ENCODE measurements around the gene PTPDC1.
"Not testable (repeated sequence)": the region's sequence is repeated elsewhere in the genome, so short reads cannot be mapped to it uniquely, and the experiment has no call there.

PTPDC1 gene

DNA sequence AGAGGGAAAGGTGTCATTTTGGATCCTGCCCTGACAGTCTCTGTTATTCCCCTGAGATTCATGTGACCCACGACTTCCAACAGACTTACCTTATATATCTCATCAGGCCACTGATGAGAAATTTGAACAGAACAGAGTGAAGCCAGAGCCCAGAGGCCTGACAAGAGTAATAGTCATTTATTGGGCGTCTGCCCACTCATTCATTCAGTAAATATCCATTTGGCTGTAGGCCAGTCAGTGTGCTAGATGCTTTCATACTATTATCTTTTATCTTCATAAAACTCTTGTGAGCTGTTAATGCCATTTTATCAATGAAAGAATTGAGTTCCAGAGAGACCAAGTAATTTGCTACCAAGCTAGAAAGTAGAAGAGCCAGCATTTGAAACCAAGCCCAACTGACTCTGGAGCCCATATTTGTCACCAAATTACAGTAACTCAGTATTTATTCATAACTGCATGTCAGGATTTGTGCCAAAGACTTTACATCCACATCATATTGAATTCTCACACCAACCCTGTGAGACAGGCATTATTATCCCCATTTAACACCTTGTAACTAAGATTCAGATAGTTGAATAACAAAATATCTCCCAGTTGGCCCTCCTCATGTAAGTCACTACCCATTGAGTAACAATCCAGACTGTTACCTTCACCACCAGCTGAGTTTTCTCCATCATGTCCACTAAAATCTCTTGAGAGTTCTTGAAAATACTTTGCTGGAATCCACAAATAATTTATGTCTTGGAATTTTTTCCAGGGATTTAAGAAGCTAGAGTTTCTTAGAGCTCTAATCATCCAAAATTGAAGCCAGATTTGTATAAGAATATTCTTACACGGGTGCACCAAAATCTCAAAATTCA is 2.5 kb downstream of the PTPDC1 start:
- DNase-seq (ENCODE audit: low spot score): no peak

DNA sequence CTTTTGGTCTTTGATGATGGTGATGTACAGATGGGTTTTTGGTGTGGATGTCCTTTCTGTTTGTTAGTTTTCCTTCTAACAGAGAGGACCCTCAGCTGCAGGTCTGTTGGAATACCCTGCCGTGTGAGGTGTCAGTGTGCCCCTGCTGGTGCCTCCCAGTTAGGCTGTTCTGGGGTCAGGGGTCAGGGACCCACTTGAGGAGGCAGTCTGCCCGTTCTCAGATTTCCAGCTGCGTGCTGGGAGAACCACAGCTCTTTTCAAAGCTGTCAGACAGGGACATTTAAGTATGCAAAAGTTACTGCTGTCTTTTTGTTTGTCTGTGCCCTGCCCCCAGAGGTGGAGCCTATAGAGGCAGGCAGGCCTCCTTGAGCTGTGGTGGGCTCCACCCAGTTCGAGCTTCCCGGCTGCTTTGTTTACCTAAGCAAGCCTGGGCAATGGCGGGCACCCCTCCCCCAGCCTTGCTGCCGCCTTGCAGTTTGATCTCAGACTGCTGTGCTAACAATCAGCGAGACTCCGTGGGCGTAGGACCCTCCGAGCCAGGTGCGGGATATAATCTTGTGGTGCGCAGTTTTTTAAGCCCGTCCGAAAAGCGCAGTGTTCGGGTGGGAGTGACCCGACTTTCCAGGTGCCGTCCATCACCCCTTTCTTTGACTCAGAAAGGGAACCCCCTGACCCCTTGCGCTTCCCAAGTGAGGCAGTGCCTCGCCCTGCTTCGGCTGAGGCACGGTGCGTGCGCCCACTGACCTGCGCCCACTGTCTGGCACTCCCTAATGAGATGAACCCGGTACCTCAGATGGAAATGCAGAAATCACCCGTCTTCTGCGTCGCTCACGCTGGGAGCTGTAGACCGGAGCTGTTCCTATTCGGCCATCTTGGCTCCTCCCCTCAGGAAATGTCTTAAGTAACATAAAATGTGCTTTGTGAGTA is 10.2 kb downstream of the PTPDC1 start:
- not testable (repeated sequence) for DNase-seq (ENCODE audit: low spot score); FAIRE-seq

More for the DNA sequence above, 2.5 kb downstream of the PTPDC1 start:
- FAIRE-seq: no peak

DNA sequence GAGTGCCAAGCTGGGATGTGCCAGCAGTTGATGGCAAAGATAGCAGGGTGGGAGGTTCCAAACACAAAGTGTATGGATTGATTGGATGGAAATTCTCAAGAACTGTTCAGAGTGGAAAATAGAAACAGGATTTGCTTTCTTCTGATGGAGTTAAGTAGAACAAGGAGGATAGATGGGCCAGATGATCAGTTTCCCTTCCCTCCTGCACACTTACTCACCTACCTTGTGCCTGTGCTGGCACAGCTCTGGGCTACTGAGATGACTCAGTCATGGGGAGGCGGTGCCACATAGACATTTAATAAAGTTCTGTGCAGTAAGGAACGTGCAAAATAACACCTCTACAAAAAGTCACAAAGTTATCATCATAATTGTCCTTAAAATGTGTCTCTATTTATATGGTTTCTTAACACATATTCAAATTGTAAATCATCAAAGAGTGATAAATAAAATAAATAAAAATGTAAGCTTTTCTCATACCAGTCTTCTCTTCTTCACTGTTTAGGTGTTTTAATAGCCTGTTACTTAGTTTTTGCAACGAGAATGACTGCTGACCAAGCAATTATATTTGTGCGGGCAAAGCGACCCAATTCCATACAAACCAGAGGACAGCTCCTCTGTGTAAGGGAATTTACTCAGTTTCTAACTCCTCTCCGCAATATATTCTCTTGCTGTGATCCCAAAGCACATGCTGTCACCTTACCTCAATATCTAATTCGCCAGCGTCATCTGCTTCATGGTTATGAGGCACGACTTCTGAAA is 12.7 kb downstream of the PTPDC1 start:
- peak; percentile 40 for DNase-seq (ENCODE audit: low spot score)

DNA sequence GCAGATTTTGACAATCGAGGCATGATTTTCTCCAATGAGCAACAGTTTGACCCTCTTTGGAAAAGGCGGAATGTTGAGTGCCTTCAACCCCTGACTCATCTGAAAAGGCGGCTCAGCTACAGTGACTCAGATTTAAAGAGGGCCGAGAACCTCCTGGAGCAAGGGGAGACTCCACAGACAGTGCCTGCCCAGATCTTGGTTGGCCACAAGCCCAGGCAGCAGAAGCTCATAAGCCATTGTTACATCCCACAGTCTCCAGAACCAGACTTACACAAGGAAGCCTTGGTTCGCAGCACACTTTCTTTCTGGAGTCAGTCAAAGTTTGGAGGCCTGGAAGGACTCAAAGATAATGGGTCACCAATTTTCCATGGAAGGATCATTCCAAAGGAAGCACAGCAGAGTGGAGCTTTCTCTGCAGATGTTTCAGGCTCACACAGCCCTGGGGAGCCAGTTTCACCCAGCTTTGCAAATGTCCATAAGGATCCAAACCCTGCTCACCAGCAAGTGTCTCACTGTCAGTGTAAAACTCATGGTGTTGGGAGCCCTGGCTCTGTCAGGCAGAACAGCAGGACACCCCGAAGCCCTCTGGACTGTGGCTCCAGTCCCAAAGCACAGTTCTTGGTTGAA is 13.6 kb downstream of the PTPDC1 start:
- FAIRE-seq: peak; percentile 50
- DNase-seq (ENCODE audit: low spot score): peak; percentile 73

More for the DNA sequence above, 12.7 kb downstream of the PTPDC1 start:
- FAIRE-seq: no peak

DNA sequence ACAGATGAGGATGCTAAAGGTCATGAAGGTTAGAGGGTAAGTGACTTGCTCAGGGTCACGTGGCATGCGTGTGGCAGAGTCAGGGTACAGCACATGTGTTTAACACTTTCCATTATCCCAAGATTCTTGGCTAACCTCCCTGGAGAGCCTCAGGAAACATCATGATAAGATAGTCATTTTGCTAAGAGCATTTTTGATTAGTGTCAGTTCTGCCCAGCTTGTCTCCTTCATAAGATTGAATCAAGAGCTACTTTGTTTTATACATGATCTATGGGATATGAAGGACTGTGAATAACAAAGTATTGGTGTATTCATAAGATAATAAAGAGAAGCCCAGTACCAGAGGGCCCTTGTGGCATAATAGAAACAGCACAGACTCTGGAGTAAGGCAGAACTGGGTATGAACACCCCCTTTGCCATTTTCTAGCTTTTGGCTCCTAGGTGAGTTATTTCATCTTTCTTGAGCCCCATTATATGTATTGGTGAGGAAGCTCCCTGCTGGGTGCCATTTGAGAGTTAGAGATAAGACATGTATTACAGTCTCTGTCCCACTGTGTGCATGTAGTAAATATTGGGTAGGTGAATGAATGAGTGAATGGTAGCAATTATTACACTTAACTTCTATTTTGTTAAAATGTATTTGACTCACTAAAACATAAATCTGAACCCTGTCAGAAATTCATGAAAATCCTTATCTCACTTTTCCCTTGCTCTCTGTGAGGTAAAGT is 16.1 kb downstream of the PTPDC1 start:
- DNase-seq (ENCODE audit: low spot score) (no peak), FAIRE-seq (no peak)

DNA sequence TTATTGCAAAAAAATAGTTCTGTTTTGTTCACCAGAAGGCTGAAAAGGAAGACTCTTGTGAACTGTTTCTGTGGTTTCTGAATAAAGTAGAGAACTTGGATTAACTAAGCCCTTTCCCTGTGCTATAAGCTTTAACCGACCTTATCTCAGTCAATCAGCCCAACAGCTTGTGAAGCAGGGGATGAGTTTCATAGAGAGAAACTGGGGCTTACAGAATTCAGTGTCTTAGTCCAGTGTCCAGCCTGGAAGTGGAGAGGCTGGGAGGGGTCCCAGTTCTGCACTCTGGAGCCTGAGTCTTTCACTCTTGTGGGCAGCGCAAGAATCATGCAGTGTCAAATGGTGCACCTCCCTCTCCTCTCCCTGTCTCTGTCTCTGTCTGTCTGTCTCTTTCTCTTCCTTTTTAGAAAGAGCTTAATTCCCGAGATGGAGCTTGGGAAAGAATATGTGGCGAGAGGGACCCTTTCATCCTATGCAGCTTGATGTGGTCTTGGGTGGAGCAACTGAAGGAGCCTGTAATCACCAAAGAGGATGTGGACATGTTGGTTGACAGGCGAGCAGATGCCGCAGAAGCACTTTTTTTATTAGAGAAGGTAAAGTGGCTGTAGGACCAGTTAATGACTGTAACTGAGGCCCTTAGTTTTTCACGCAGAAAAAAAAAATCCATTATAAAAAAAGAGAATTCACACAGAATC is 17.0 kb downstream of the PTPDC1 start:
- FAIRE-seq (no peak), DNase-seq (ENCODE audit: low spot score) (no peak)

DNA sequence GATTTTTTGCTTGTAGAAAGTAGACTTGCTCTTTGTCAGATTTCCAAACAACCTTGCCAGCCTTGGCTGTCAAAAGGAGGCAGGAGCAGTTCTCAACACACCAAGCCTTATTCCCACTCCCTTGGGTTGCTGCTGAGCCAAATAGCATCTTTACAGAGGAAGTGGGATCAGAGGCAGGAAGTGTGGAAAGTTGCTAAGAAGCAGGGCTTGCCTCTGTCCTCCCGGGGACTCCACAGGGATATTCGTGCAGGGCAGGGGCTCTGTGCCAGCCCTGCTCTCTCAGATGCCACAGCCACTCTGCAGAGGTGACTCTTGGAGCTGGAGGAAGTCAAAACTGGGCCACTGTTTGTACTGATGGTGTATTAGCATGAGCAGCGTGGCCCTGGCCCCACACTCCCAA is 24.3 kb downstream of the PTPDC1 start:
- DNase-seq (ENCODE audit: low spot score) (no peak), FAIRE-seq (no peak)

GRCh38 chr9:94110821-94111252 is 26.6 kb downstream of the PTPDC1 start:
- no peak for FAIRE-seq

DNA sequence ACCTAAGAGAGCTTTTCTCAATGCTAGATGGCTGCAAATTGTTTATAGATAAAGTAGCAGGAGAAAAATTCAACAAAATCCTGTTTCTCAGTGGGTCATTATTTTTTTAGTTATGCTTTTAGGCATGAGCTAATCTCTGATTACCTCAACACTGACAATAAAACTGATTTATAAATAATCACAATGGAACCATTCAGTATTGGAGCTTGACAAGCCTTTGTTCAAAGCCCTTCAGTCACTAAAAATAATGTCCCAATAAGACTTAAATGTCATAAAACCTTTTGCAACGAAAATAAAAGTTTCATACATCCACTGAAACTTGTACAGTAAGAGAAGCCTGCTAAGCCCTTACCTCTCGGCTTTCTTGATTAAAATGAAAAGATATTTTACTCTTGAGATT is 27.2 kb downstream of the PTPDC1 start:
- FAIRE-seq (no peak), DNase-seq (ENCODE audit: low spot score) (no peak)

More at GRCh38 chr9:94110821-94111252, 26.6 kb downstream of the PTPDC1 start:
- no peak for DNase-seq (ENCODE audit: low spot score)

DNA sequence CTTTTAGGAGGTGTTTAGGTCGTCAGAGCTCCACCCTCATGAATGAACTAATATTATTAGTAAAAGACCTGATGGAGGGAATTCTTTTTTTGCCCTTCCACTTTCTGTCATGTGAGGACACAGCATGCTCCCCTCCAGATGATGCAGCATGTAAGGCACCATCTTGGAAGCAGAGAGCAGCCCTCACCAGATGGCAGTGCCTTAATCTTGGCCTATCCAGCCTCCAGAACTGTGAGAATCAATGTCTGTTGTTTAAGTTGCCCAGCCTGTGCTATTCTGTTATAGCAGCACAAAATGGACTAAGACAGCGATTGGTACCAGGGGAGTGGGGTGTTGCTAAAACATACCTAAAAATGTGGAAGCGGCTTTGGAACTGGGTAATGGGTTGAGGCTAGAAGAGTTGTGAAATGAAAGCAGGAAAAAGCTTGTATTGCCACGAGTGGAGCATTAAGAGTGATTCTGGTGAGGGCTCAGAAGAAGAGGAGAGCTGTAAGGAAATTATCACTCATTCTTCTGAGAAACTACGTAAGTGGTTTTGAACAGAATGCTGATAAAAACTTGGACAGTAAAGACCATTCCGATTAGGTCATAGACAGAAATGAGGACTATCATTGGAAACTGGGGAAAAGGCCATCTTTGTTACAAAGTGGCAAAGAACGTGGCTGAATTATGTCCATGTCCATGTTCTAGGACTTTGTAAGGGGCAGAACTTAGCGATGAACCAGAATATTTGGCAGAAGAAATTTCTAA is 28.6 kb downstream of the PTPDC1 start:
- no peak for DNase-seq (ENCODE audit: low spot score)
- FAIRE-seq: no peak

DNA sequence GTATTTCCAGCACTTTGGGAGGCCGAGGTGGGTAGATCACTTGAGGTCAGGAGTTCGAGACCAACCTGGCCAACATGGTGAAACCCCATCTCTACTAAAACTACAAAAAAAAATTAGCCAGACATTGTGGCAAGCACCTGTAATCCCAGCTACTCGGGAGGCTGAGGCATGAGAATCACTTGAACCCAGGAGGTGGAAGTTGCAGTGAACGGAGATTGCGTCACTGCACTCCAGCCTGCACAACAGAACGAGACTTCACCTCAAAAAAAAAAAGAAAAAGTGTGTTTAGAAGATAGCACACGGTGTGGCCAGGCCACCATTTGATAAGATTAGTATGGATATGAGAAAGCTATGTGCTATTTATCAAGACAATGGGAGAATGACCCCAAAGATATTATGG is 35.8 kb downstream of the PTPDC1 start:
- not testable (repeated sequence) for FAIRE-seq; DNase-seq (ENCODE audit: low spot score)

DNA sequence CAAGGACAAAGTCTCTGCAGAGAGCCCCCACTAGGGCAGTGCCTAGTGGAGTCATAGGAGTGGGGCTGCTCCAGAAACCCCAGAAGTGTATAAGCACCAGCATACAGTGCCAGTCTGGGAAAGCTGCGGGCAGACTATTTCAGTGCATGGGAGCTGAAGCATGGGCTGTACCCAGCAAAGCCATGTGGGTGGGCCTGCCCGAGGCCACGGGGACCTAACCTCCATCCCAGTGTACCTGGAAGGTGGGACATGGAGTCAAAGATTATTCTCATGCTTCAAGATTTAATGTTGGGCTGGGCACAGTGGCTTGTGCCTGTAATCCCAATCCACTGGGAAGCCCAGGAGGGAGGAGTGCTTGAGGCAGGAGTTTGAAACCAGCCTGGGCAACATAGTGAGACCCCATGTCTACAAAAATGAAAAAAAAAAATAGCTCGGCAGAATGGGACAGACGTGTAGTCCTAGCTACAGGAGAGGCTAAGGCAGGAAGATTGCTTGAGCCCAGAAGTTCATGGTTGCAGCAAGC is 36.7 kb downstream of the PTPDC1 start:
- no peak for FAIRE-seq
- no peak for DNase-seq (ENCODE audit: low spot score)

- FAIRE-seq (no peak), DNase-seq (ENCODE audit: low spot score) (no peak)
Observed at GRCh38 chr9:94126844-94127243, 42.6 kb downstream of the PTPDC1 start.

DNA sequence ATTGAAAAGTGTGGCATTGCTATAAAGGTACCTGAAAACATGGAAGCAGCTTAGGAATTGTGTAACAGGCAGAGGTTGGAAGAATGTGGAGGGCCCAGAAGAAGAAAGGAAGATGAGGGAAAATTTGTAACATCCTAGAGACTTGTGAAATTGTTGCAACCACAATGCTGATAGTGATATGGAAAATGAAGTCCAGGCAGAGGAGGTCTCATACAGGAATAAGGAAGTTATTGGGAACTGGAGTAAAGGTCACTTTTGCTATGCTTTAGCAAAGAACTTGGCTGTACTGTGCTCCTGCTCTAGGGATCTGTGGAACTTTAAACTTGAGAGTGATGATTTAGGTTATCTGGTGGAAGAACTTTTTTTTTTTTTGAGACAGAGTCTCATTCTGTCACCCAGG is 43.5 kb downstream of the PTPDC1 start:
- no peak for FAIRE-seq
- DNase-seq (ENCODE audit: low spot score): no peak

- DNase-seq (ENCODE audit: low spot score) (no peak), FAIRE-seq (no peak)
Observed at GRCh38 chr9:94128580-94128979, 44.3 kb downstream of the PTPDC1 start.

DNA sequence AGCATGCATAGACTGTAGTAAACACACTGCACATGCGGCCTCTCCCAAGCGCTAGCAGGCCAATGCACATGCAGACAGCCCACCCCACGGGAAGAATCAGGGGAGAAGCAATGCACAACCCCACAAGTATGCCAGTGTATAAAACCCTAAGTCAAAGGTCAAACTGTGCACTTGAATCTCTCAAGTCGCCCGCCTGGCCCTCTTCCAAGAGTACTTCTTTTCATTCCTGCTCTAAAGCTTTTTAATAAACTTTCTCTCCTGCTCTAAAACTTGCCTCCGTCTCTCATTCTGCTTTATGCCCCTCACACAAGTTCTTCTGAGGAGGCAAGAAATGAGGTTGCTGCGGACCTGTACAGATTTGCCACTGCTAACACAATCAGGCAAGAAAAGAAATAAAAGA is 50.4 kb downstream of the PTPDC1 start:
- no peak for DNase-seq (ENCODE audit: low spot score)
- no peak for FAIRE-seq

DNA sequence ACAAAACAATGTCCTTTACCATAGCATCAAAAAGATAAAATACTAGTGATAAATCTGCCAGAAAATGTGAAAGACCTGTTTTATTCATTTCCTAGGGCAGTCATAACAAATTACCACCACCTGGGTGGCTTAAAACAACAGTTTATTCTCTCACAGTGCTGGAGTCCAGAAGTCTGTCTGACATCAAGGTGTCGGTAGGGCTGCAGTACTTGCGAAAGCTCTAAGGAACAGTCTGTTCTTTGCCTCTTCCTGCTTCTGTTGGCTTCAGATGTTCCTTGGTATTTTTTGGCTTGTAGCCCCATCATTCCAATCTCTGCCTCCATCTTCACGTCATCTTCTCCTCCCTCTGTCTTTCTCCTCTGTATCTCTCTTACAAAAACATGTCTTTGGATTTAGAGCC is 51.0 kb downstream of the PTPDC1 start:
- FAIRE-seq: no peak
- no peak for DNase-seq (ENCODE audit: low spot score)

DNA sequence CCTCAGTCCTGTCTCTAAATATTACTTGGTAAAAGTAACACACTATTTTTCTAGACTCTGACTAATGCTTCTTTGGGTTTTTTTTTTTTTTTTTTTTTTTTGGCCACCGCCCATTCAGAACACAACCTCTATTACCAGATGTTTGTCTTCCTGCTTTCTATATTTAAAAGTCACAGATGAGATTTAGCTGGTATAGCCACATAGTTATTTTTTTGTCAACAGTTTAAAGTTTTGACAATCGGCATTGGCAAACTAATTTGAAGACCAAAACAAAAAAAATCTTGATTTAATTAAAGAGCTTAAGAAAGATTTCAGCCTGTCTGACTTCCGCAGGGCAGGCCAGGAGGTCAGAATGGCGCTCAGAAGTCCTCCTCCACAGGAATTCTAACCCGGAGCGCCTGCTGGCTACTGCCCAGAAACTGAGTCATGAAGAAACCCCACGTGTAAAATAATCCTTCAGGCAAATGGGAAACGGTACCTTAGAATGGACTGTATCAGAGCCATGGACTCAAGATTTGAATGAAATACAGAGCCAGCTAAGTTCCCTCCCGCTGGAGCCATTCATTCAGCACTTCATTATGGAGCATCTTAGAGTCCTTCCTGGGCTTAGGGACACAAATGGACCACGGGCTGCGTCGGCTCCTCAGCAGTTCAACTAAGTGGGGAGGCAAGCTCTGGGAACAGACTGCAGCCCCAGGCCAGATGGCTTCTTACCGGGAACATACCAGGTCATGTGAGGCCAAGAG is 55.6 kb downstream of the PTPDC1 start:
- DNase-seq (ENCODE audit: low spot score) (peak; percentile 83), FAIRE-seq (no peak)

Measured in urothelium cell line (cell line).